GM18907 (cell line): Measurements from ENCODE around the gene PKLR.

Experiments
- ATAC-seq: cut with Tn5 transposase; IDR thresholded peaks from one replicate; pipeline ENCODE4 v1.9.1; 2021; ENCODE audit warnings: mild to moderate bottlenecking, moderate library complexity; ENCODE audit not compliant: unreplicated experiment

PKLR gene

GRCh38 chr1:155285631-155286044, 15.6 kb downstream of the PKLR start:
- no peak for ATAC-seq

DNA sequence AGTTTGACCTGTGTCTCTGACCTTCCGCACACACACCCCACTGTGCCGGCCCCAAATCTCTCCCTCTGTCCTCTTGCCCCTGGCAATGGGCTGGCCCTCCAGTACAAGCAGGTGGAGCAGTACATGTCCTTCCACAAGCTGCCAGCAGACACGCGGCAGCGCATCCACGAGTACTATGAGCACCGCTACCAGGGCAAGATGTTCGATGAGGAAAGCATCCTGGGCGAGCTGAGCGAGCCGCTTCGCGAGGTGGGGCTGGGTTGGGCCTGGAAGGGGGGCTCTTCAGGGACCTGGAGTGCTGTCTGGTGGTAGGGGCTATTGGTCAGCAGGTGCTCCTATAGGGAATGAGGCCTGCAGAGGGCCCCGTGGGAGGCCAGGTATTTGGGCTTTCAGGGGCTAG, 16.2 kb downstream of the PKLR start:
- ATAC-seq = no peak

- no peak for ATAC-seq
Measured at GRCh38 chr1:155284476-155284875, 16.8 kb downstream of the PKLR start.

GRCh38 chr1:155282488-155283091, 18.6 kb downstream of the PKLR start:
- ATAC-seq = no peak

DNA sequence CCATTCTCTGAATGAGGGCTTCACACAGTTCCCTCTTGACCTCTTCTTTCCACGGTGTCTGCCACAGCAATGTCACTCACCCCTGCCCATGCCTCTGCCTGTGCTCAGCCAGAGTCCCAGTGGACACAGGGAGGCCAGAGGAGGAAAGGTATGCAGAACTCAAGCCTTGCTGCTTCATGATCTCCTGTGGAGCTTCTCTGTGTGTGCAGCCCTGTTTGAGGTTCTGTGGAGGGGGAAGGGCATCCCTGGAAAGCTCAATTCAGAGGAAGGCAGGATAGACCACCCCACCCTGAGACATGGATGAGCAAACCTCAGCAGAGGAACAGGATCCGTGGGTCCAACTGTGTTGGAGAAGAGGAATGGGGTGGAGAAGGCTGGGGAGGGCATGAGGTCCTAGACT, 22.0 kb downstream of the PKLR start:
- no peak for ATAC-seq

GRCh38 chr1:155278689-155279160, 22.5 kb downstream of the PKLR start:
- ATAC-seq = no peak

GRCh38 chr1:155277902-155278688, 23.1 kb downstream of the PKLR start:
- ATAC-seq = no peak

DNA sequence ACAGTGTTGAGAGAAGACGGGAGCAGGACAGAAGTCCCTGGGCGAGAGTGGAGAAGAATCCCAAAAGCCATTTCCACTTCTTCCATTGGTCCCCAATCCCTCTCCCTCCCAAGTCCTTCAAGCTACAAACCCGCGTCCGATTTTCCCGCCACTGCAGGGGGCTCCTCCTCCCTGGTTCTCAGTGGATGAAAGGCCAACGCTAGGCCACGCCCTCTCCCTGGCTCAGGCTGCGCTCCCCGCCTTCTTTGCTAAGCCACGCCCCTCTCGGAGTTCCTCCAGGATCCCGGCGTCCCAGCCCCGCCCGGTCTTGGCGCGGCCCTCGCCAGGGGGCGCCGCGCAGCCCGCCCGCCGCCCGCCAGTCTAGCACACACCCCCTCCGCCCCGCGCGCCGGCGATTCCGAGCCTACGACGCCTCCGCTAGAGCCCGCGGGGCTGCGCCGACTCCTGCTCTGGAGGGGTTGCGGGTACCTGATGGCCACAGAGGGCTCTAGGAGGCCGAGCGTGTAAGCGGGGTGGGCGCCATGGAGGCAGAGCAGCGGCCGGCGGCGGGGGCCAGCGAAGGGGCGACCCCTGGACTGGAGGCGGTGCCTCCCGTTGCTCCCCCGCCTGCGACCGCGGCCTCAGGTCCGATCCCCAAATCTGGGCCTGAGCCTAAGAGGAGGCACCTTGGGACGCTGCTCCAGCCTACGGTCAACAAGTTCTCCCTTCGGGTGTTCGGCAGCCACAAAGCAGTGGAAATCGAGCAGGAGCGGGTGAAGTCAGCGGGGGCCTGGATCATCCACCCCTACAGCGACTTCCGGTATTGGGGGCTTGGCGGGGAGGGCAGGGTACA, 24.0 kb downstream of the PKLR start, which contains the start of gene HCN3:
Gene HCN3 (plus strand): TSS at position 394 of the 832 bp plus-strand sequence. CDS start 128 bp downstream, at position 522.
- peak; percentile 71 for ATAC-seq

DNA sequence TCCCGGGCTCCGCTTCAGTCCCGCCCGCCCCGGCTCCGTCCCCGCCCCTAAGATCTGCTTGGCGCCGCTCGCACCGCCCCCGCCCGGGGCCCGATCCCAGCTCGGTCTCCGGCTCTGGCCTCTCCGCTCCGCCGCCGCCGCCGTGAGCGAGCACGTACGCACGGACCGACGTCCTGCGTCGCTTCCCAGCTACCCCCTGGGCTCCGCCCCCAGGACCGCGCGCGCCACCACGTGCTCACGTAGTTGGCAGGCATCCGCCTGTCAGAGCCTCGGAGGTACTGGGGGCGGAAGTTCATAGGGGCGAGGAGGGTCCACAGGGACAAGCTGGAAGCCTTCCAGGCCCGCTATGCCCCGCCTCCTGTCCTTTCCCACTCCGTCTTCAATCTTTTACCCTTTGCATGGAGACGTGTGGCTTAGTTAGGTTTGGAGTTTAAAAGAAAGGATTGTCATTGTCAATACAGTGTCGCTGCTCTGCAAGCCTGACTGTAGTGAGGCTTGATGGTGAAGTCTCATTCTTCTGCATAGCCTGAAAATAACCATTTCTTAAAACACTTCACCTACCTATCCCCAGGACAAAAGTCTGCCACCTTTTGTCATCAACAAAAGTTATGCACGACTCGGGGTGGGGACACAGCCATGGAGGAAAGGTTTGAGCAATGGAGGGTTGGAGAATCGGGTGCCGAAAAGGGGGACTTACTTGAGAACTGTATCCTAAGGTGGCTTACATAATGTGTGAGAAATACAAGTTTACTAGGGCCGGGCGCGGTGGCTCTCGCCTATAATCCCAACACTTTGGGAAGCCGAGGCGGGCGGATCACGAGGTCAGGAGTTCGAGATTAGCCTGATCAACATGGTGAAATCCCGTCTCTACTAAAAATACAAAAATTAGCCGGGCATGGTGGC, 27.6 kb downstream of the PKLR start, which contains the start of gene CLK2:
Gene CLK2 (minus strand): TSS at position 162 of the 903 bp plus-strand sequence. CDS start 2,527 bp downstream, outside the sequence.
- ATAC-seq = peak; percentile 70

DNA sequence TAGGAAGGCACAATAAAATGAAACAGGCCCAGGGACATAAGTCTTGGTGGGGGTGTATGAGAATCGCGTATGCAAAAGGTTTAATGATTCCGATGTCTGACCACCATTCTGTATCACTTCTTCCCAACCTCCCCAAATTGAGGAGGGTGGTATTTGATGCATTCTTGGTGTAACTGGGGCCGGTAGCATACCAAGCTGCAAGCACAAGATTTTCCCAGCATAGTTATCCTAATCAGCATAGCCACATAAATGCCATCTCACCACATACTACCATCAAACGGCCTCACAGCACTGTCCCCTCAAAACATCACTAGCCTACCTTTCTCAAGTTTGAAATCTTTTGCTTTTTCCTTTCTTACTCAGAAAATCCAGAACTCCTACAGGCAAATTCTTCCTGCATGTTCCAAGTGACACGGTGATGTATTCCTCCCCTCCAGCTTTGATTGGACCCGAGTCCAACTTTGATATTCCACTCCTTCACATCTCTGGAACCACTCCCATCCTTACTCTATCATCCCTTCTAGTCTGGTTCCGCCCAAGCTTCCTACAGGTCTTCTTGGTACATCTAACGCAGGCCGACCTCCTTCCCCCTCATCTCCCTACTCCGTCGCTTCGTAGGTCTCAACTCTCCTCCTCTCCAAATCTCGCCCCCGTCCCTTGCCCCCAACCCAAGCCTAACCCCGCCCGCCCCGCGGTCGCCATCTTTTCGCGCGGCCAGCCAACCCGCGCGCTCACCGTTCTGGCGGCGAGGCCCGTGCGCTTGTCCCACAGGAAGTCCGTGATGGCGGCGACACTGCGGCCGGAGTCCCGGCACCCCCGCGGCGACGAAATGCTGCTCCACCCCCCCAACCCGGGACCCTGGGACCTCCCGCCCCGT, 28.5 kb downstream of the PKLR start:
- peak; percentile 33 for ATAC-seq

- no peak for ATAC-seq
Measured at GRCh38 chr1:155269381-155269780, 31.9 kb downstream of the PKLR start.

DNA sequence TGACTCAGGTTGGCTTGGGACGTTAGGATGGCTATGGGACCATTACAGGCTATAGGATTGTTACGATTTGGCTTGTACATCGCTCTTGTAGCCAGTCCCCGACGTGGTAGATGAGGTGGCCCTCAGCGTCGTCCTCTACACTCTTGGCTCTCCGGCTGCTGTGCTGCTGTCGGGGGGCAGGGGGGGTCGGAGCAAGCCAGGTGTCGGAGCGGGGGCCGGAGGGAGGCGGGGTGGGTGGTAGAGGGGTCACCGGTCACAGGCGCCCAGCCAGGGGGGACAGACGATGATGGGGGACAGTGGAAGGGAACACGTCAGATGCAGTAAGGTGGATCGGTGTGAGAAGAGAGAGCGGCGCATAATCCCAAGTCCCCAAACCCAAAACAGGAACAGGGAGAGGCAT, 32.6 kb downstream of the PKLR start:
- no peak for ATAC-seq

GRCh38 chr1:155267373-155267772, 33.9 kb downstream of the PKLR start:
- ATAC-seq = no peak

DNA sequence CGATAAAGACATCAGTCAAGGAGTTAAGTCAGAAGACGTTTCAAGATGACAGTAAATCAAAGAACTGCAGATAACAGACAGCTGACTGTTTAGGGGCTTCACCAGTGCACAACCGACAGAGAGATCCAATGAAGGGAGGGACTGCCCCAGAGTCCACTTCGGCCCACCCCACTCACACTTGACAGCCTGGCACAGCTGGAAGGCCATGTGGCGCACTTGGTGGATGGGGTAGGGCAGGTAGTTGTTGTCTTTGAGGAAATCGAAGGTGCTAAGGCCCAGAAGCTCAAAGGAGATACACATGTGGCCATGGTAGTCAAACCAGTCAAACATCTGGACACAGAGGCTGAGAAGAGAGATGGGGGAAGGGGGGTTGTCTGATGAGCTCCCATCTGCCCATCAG, 34.7 kb downstream of the PKLR start:
- no peak for ATAC-seq

DNA sequence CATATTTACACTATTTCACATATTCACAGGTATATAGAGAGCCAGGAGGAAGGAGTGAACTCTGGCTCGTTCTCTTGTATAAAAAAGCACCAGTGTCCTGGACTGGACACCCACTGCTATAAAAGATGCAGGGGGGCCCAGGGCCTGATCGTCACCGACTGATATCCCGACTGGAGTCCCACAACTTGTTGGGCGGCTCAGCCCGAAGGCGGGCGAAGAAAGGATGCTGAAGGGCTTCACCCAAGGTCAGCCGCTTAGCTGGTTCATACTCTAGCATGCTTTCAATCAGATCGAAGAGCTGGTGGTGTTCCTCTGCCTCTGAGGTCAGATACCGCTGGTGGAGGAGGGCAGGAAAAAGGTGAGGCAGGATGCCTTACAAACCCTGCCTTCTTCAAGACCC, 38.2 kb downstream of the PKLR start:
- ATAC-seq = no peak

GRCh38 chr1:155261852-155262673, 39.2 kb downstream of the PKLR start, which contains the start of gene SCAMP3:
Gene SCAMP3 (minus strand): TSS chr1:155262360. CDS start chr1:155262151, 209 bp downstream.
- peak; percentile 89 for ATAC-seq

- ATAC-seq = peak; percentile 19
Measured at GRCh38 chr1:155261493-155261851, 39.8 kb downstream of the PKLR start.

DNA sequence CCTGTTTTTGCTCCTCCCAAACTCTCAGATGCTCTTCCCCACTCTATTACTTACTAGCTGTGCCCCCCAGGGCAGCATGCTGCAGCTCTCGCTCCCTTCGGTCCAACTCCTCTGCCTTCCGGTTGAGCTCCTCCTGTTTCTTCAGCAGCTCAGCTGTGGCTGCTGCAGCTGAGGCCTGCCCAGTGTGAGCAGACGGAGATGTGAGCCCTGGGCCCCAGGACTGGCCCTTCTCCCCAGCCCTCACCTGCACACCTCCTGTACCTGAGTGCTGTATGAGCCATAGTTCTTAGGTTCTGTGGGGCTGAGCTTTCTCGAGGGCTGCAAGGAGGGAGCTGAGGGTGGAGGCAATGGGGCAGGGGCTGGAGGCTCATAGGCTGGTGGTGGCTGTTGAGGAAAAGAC, 41.0 kb downstream of the PKLR start:
- ATAC-seq = no peak
